ENCODE results near the gene PAPOLG.
"Not testable (repeated sequence)": the region's sequence is repeated elsewhere in the genome, so short reads cannot be mapped to it uniquely, and the experiment has no call there.

Gene PAPOLG

GRCh38 chr2:60775048-60775639 is 19.1 kb downstream of the PAPOLG start:
- no peak for DNase-seq (ENCODE audit: low read depth)

- no peak for DNase-seq (ENCODE audit: low read depth)
Measured at GRCh38 chr2:60778352-60778751, 22.3 kb downstream of the PAPOLG start.

DNA sequence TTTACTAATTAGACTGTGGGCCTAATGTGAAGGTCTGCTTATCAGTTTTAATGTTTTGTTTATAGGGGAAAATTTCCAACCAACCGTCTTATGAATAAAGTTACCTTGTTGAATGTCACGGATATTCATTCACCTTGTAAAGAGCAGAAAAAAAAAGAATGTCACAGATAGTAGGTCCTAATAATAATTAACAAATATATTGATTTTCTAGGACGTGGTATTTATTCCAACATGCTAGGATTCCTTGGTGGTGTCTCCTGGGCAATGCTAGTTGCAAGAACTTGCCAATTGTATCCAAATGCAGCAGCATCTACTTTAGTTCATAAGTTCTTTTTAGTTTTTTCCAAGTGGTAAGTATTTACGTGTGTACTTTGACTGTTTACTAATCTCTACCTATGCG is 23.4 kb downstream of the PAPOLG start:
- DNase-seq (ENCODE audit: low read depth): no peak

DNA sequence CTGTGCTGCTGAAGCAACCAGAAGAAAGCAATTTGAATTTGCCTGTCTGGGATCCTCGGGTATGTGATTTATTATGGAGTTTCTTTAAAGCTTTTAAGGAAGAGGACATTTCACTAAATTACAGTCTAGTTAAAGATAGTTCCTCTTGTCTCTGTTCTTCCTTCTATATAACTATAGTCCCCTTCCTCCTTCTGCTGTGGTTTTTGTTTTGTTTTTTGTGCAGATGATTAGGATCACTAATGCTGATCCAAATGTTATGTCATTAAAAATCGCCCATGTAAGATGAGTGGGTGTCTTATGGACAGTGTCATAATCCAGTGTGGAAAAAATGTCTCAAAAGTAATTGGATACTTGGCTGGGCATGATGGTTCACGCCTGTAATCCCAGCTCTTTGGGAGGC is 24.7 kb downstream of the PAPOLG start:
- no peak for DNase-seq (ENCODE audit: low read depth)

DNA sequence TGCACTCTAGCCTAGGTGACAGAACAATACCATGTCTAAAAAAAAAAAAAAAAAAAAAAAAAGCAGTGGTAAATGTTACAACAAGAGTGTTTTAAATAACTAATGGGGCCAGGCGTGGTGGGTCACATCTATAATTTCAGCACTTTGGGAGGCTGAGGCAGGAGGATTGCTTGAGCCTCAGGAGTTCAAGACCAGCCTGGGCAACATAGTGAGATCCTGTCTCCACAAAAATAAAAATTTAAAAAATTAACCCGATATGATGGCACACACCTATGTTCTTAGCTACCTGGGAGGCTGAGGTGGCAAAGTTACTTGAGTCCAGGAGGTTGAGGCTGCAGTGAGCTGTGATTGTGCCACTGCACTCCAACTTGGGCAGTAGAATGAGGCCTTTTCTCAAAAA is 37.1 kb downstream of the PAPOLG start:
- DNase-seq (ENCODE audit: low read depth): no peak

DNA sequence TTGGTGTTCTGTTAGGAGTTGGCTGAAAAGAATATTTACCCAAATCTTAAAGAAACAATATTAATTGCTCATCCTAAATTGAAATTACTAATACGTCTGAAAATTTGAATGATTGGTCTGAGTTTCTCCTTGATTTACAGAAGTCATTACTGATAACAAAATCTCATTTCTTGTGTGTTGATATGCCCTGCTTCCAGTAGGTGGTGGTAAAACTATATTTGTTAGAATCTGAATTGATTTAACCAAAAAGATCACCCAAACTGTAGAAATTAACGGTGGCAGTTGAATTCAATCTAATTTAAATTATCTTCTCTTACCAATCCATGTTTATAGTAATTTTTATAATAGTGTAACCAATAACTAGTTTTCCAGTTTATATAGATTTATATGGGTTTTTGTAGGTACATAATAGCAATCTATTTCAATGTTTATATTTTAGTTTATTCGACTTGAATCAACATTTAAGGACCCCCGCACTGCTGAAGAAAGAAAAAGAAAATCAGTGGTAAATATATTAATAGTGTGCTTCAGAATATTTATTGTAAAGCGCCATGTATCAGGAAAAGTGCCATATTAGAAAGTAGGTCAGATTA is 38.3 kb downstream of the PAPOLG start:
- no peak for DNase-seq (ENCODE audit: low read depth)

- no peak for DNase-seq (ENCODE audit: low read depth)
Measured at GRCh38 chr2:60796573-60797509, 40.8 kb downstream of the PAPOLG start.

- no peak for DNase-seq (ENCODE audit: low read depth)
Measured at GRCh38 chr2:60804473-60804872, 48.4 kb downstream of the PAPOLG start.

GRCh38 chr2:60806595-60806987 is 50.5 kb downstream of the PAPOLG start:
- DNase-seq (ENCODE audit: low read depth): no peak

GRCh38 chr2:60806988-60807681 is 51.1 kb downstream of the PAPOLG start:
- no peak for DNase-seq (ENCODE audit: low read depth)

- DNase-seq (ENCODE audit: low read depth): no peak
Measured at GRCh38 chr2:60808330-60808801, 52.3 kb downstream of the PAPOLG start.

- no peak for DNase-seq (ENCODE audit: low read depth)
Measured at GRCh38 chr2:60811491-60812375, 55.7 kb downstream of the PAPOLG start.

DNA sequence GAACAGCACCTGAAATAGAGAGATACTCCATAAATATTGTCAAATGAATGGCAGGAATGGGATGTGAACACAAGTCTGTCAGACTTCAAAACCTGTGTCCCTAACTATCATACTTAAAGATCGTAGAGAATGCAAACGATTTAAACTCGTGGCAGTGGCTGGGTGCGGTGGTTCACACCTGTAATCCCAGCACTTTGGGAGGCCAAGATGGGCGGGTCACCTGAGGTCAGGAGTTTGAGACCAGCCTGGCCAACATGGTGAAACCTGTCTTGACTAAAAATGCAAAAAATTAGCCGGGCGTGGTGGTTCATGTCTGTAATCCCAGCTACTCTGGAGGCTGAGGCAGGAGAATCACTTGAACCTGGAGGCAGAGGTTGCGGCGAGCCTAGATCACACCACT is 61.1 kb downstream of the PAPOLG start:
- DNase-seq (ENCODE audit: low read depth): not testable (repeated sequence)

GRCh38 chr2:60818272-60818671 is 62.2 kb downstream of the PAPOLG start:
- DNase-seq (ENCODE audit: low read depth): no peak

DNA sequence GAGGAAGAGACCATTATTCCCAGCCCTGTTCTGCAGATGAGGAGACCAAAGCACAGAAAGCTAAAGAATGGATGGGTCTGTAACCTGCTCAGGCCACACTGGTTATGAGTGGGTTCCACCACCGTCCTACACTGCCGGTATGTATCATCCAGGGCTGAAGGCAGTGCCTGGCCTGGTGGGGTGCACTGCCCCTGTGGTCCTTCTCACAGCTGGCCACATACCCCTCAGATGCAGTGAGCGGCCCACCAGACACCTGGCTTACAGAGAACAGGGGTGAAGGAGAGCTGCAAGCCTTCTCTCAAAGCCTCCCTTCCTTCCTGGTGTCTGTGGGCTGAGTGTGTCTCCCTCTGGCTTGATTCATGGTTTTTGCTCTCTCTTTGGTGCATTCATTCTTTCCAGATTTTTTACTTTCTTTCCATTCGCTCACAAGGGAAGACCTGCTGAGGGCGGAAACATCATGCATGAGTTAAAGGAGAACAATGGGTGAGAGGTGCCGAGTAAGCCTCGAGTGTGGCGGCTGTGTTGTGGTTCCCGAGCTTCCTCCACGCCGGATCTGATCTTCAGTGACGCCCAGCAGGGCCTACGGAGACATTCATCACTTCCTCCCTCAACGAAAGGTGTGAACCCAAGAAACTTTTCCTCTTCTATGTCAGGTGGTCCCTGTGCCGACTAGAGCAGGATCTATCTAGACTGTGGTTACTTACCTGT is 63.2 kb downstream of the PAPOLG start:
- peak; percentile 86 for DNase-seq (ENCODE audit: low read depth)

DNA sequence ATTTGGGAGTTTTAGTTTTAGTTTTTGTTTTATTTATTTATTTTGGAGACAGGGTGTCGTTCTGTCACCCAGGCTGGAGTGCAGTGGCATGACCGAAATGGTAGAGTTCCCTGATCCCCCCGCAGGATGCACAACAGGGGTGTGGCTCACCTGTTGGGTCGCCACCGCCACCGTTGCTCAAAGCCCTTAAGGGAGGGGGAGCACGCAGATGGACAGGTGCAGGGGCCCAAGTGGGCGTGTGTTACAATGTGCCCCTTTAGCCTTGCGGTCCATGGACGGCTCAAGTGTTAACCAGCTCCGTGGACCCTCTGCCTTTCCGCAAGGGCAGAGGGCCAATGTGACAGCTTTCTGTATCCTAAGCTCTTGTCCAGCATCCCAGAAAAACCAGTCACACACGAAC is 63.9 kb downstream of the PAPOLG start:
- DNase-seq (ENCODE audit: low read depth): no peak

GRCh38 chr2:60820416-60821132 is 64.5 kb downstream of the PAPOLG start:
- no peak for DNase-seq (ENCODE audit: low read depth)

DNA sequence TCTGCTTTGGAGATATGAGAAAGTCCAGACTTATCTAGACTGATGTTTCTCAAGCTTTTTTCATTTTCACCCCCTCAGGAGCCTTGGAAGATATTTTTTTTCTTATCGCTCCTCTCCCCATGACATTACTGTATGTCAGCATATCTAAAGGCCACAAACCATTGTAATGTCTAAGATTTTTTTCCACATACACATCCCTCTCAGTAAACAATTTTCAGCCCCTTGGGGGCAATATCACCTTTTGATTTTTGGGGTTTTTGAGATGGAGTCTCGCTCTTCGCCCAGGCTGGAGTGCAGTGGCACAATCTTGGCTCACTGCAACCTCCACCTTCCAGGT is 65.0 kb downstream of the PAPOLG start:
- no peak for DNase-seq (ENCODE audit: low read depth)

DNA sequence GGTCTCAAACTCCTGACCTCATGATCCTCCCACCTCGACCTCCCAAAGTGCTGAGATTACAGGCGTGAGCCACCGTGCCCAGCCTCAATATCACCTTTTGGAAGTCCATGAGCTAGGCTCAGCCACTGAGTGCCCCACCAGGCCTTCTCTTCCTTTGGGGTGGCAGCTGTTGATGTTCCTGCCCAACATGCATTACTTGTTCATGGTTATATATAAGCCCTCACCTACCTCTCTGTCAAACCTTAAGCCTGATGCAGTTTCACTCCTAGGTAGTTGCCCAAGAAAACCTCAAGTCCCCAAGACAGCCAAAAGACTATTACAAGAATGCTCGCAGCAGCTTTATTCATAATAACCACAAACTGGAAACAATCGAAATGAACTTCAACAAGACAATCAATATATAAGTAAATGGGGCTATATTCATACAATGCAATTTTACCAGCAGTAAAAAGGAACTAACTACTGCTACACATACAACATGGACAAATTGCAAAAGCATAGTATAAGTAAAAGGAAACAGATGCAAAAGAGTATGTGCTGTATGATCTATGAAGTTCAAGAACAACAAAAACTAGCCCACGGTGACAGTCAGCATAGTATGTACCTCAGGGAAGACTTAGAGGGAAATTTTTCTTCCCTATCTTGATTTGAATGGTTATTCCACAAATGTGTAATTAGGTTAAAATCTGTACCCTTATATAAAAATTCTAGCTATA is 65.7 kb downstream of the PAPOLG start:
- DNase-seq (ENCODE audit: low read depth): no peak

Measured in T follicular helper cell (primary cell).